A204.1 (cell line): ENCODE results near the gene LAMB3.

Experiments used
- FAIRE-seq: peaks from 2 replicates; lab custom pipeline; 2012; peaks lifted over from hg19 to GRCh38; lab: Jason Lieb, UNC

Gene LAMB3

GRCh38 chr1:209661071-209661470 lies 8.8 kb upstream of the LAMB3 start:
- peak; percentile 34 for FAIRE-seq

DNA sequence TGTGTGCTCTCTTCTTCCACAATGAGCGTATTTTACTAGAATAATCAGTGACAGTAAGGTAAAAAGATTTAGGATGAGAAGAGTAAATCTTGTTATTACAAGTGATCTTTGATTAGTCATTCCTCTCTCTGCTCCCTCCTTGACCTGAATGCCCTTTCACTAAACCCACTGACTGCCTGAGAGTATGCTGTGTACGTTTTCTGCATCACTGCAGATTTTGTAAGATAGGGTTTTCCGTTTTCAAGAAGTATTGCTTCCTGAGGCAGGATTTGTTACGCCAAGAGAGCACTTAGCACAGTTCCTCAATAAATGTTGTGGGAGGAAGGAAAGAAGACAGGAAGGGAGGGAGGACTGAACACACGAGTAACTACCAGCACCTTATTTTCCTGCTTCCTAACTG lies 7.7 kb upstream of the LAMB3 start:
- no peak for FAIRE-seq

GRCh38 chr1:209657918-209658317 lies 5.7 kb upstream of the LAMB3 start:
- no peak for FAIRE-seq

DNA sequence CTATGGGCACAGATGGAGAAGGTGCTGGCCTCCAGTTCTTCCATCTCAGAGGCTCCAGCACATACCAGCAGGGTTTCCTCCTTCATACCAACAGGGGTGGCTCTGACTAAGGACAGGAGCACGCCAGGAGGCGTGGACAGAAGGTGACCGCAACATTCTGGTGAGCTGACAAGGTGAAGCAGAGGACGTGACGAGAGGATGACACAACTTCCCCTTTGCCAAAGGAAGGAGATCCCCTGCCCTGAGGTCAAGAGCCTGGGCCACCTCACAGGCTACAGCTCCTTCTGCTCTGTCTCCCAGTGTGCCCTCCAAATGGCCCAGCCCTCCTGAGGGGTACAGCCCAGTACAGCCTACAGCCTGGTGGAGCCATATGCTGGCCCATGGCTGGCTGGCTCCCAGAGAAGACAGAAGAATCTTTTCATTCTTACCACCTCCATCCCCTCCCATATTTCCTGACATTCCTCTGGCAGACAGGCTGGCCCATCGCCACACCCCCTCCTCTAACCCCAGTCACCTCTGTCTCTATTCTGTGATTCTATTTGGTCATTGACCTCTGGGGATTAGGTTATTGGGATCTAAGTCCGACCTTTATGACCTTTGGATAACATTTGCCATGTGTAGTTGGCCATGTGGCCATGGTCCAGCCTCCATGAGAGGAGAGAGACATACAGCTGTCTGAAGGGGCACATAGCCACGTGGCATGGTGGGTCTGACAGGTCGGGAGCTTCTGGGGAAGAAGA lies 5.1 kb upstream of the LAMB3 start:
- no peak for FAIRE-seq

DNA sequence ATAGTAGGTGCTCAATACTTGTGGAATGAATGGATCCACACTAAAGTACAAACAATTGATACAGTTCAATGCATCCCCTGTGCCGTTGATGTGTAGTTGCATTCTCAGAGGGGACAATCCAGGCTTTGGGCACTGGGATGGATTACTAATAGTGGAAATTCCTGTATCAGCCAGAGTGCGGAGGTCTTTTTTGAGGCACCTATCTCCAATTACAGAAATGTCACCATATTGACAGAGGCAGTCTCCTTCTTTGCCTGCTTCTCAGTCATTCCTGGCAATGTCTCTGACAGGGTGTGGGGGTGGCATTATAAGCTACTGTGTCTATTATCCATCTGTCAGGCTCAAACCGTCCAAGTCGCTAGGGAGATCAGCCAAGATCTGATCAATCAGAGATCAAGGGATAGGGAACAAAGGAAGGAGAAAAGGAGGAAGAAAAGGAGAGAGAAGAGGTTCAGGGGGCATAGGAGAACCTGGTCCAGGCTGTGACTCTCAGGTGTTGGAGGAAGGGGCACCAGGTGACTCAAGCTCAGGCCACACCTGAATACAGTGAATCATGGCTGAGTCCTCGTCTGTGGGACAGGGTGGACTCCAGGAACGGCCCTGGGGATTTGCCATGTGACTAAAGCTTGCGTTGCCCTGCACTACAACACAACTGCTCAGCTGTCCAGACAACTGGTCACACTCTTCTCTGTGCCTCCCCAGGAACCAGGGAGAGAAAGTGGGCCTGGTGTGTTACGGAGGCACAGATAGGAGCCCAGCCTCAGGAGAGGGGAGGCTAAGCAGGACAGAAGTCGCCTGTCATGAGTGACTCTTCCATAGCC lies 3.4 kb upstream of the LAMB3 start:
- no peak for FAIRE-seq

GRCh38 chr1:209653915-209654351 lies 1.7 kb upstream of the LAMB3 start:
- FAIRE-seq, result no peak

DNA sequence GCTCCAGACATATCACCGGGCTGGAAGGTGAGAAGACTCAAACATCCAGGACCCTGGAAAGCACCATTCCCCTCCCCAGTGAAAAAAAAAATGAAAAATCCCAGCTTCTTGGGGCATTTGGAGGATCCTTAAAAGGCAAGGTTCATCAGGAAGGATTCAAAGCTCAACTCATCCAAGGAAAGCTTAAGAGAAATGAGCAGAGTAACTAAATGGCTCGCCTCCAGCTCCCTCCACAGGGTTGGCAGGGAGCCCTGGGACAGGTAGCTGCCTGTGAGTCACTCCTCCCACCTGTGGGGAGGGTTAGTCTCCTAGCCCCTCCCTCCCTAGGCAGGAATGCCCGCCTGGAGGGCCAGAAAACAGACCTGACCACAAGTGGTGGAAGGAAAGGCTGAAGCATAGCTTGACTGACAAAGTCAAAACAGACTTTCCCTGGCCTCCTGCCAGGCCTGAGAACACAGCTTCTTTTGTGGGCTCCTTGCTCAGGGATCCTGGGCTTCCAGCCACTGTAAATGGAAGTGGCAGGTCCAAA lies 712 bp upstream of the LAMB3 start:
- FAIRE-seq, result peak; percentile 99

DNA sequence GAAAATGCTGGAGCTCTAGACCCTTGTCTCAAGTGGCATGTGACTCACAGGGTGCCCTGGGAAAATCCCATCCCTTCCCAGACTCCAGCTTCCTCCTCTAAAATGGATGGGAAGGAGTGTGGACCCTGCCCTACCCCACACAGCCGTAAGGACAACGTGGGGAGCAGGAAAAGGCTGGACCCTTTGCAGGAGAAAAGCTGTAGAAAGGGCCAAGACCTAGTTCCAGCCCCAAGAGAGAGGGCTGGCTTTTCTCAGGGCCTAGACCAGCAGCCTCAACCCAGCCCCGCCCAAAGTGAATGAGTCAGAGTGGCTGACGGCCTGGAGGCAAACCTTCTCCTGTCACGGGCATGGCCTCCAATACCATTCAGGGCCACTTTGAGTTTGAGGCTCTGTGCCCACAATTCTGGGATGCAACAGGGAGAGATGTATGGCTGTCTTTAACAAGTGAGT lies 1.1 kb downstream of the LAMB3 start:
- FAIRE-seq, result peak; percentile 78

DNA sequence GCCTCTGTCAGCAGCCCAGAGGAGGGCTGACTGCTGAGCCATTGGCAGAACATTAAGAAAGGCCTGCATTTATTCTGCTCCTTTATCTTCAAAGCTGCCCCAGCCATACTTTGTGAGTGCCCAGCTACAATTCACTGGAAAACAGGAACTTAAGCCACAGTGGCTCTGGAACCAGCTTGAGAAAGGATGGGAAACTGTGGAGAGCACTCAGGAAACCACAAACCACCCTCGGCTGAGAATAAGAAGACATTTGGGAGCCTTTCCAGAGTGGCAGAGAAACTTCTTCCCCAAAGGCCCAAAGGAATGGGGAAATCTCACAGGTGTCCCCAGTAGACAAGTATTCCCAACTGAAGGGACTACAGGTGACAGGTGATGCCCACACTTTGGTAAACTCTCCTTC lies 1.8 kb downstream of the LAMB3 start:
- no peak for FAIRE-seq

GRCh38 chr1:209648931-209649776 lies 3.1 kb downstream of the LAMB3 start:
- peak; percentile 92 for FAIRE-seq

DNA sequence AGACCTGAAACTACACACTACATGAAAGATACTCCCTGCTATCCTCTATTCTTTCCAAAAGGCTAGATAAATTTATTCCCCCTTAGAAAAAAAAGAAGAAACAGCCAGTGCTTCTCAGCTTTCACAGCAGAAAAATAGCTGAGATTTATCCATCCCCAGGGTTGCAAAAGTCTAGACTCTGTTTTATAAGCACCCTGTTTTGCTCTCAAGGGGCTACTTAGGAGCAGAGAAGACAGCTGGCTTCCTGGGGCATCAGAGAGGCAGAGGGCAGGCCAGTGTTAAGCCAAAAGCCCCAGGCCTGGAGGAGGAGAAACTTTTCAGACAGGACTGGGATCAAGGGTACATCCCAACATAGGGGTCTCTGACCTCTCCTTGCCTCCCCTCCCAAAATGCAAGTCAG lies 3.9 kb downstream of the LAMB3 start:
- no peak for FAIRE-seq

DNA sequence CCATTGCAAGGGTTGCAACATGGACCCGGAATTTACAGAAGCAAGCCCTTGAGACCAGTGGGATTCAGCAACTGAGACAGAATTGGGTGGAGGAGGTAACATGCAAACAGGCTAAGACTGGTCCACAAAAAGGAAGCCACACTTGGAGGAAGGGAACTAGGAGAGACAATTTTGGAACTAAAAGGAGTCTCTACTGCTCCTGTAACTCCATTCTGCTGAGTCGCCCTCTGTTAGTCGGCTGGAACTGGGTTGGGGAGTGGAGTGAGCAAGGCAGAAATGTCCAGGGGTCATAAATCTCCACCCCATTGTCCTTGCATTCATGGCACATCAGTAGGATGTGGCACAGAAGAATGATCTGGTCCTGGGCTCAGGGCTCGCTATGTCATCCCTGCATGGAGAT lies 5.1 kb downstream of the LAMB3 start:
- no peak for FAIRE-seq

DNA sequence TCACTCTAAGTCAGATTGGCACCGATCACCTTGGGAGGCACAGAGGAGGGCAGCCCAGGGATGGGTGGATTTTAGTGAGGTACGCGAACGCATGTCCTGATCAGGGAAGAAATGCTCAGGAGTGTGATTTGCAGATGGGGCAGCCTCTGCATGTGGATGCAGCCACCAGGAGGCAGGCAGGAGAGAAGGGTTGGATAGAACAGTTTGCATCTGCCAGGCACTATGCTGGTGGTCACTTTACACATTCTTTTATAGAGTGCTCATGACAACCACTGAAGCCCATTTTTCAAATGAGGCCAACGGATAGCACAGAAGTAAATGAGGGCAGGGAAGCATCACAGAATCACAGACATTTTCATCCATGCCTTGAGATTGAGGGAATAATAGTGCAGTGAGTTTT lies 5.7 kb downstream of the LAMB3 start:
- no peak for FAIRE-seq

DNA sequence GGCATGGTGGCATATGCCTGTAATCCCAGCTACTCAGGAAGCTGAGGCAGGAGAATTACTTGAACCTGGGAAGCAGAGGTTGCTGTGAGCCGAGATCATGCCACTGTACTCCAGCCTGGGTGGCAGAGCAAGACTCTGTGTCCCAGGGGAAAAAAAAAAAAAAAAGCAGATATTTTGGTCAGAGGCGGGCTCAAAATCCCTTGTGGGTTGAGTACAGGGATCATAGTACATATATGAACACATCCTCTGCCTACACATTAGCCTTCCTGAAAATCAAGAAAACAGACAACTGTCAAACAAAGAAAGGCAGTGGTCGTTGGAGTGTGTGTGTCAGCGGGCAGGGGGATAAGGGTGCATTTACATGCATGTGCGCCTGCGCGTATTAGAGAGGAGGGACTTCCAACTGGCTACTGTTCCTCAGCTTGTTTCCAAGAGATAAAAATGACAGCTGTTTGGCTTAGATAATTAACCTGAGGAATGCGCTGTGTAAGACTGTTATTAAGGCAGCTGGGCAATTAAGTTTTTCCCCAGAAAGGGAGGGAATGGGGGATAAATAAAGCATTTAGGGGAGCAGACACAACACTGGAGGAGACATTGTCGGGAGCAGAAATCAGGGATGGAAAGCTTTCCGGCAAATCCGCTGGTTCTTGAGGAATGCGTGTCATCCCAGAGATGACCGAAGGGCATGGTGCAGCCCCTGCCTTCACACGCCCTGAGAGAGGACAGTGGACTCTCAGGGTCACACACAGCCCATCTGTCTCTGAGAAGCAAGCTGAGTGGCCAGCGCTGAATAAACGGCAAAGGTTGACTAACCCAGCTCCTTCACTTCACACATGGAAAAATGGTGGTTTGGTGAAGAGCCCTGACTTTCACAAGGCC lies 6.4 kb downstream of the LAMB3 start:
- FAIRE-seq, result no peak

DNA sequence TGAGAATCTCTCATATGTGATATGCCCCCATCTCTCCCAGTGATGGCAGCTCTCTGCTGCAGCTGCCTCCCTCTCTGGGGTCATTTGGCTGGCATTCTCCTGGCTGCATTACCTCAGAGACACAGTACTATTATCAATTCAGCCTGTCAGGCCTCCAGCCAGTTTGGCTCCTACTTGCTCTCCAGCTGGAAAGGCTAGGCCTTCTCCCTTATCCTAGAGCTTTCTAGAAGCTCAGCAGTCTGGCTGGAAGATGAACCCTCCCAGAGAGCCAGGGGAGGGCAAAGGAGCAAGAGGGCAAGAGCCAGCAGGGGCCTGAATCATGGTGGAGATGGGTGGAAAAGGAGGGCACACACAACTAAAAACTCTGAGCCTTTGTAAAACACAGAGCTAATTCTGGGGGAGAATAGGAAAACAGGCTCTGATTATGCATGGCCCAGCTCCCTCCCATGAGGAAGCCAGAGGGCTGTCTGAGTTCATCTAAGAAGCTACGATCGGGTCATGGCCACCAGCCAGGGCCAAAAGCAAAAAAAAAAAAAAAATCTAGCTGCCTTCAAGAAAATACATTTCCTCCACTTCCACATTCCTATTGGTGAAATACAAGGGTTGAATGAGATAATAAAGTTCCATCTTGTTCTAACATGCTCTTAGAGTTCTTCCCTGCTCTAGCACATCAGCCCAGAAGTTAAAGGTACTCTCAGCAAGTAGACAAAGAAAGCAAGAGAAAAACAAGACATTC lies 8.8 kb downstream of the LAMB3 start:
- FAIRE-seq, result no peak

GRCh38 chr1:209642816-209643215 lies 9.4 kb downstream of the LAMB3 start:
- no peak for FAIRE-seq

DNA sequence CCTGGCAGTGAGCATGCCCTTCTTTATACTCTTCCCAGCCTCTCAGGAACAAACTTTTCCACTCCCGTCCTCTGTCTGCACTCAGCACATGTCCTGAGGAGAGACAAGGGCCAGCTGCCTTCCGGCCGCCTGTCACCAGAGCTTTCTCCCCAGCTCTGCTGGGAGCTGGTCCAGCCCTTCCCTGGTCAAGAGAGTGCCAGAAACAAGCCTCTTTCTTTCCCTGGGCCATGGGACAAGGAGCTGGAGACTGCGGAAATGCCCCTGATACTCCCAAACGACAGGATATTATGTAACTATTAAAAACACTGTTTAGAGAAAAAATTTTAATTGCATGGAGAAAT lies 10.4 kb downstream of the LAMB3 start:
- no peak for FAIRE-seq

- FAIRE-seq, result no peak
Measured at GRCh38 chr1:209635850-209636249, 16.4 kb downstream of the LAMB3 start.

GRCh38 chr1:209634005-209634737 lies 18.1 kb downstream of the LAMB3 start:
- no peak for FAIRE-seq

GRCh38 chr1:209633335-209633997 lies 18.8 kb downstream of the LAMB3 start:
- FAIRE-seq, result no peak
